PC-3 (cell line): Measurements from ENCODE around the gene PTPRE.

ENCODE experiments used
- CTCF ChIP-seq: fragments of 300-600 bp; sonication (generic); conservative IDR thresholded peaks from 2 replicates; pipeline ENCODE4 v1.5.1; 2017; ENCODE audit warnings: antibody characterized with exemption, low read depth, mild to moderate bottlenecking, low read length
- EZH2phosphoT487 ChIP-seq: fragments of 300-600 bp; sonication (generic); IDR thresholded peaks from 2 replicates; pipeline ENCODE4 v1.6.1; 2018; ENCODE audit warnings: mild to moderate bottlenecking, antibody characterized with exemption, low read length, borderline replicate concordance

GRCh38 chr10:128024426-128024825 lies 117.5 kb downstream of the PTPRE start:
- no peak for TF ChIP-seq EZH2phosphoT487
- no peak for TF ChIP-seq CTCF
